Left renal cortex interstitium (tissue), 4 donors: Measurements from ENCODE around the gene CTDSP2. TPM values are rescaled to one million over a fixed set of nuclear protein-coding genes. Genes with fewer than 3 reads are reported as not detected.

Source experiments
- polyA plus RNA-seq, 4 donors: library from polyadenylated mRNA; unstranded; fragments of 120-200 nt; gene quantifications; one replicate each; pipeline ENCODE4 v1.2.1, GENCODE V29; 2013; ENCODE audit not compliant: insufficient read length in 4 of 4

CTDSP2 gene
- polyA plus RNA-seq, 4 donors, result 237 to 283 (median 255) TPM

Other genes starting within 250 kb of the CTDSP2 start
- 10 to 100 TPM; 47.7 to 75.1 (median 61.0) TPM for gene DTX3, start 241.9 kb downstream of the CTDSP2 start, polyA plus RNA-seq
- gene ARHGEF25, start 235.3 kb downstream of the CTDSP2 start, polyA plus RNA-seq, result 10 to 100 TPM; 29.2 to 38.3 (median 34.6) TPM
- 1 to 10 TPM in 1 of 4 donors, under 1 TPM in 3; 0.58 to 1.4 (median 0.76) TPM for gene B4GALNT1, start 213.5 kb downstream of the CTDSP2 start, polyA plus RNA-seq
- 100 to 1,000 TPM; 206 to 226 (median 209) TPM for gene OS9, start 152.6 kb downstream of the CTDSP2 start, polyA plus RNA-seq
- gene AGAP2, start 108.0 kb downstream of the CTDSP2 start, polyA plus RNA-seq, result 1 to 10 TPM; 1.1 to 1.8 (median 1.2) TPM
- gene TSPAN31, start 101.7 kb downstream of the CTDSP2 start, polyA plus RNA-seq, result 10 to 100 TPM; 83.5 to 98.6 (median 91.7) TPM
- 100 to 1,000 TPM; 205 to 270 (median 239) TPM for gene CDK4, start 94.4 kb downstream of the CTDSP2 start, polyA plus RNA-seq
- 10 to 100 TPM; 15.6 to 25.2 (median 19.7) TPM for gene MARCHF9, start 91.6 kb downstream of the CTDSP2 start, polyA plus RNA-seq
- 1 to 10 TPM in 3 of 4 donors, under 1 TPM in 1; 0.78 to 1.8 (median 1.3) TPM for gene CYP27B1, start 79.7 kb downstream of the CTDSP2 start, polyA plus RNA-seq
- gene METTL1, start 74.6 kb downstream of the CTDSP2 start, polyA plus RNA-seq, result 10 to 100 TPM; 28.4 to 32.0 (median 30.4) TPM
- 10 to 100 TPM in 3 of 4 donors, 1 to 10 TPM in 1; 9.1 to 13.5 (median 12.4) TPM for gene EEF1AKMT3, start 74.1 kb downstream of the CTDSP2 start, polyA plus RNA-seq
- 10 to 100 TPM; 34.6 to 52.1 (median 42.8) TPM for gene TSFM, start 63.9 kb downstream of the CTDSP2 start, polyA plus RNA-seq
- 10 to 100 TPM in 2 of 4 donors, 1 to 10 TPM in 2; 6.2 to 18.3 (median 10.5) TPM for gene AVIL, start 28.0 kb downstream of the CTDSP2 start, polyA plus RNA-seq
- 10 to 100 TPM in 2 of 4 donors, 1 to 10 TPM in 2; 8.4 to 13.7 (median 10.2) TPM for gene ATP23, start 94.8 kb upstream of the CTDSP2 start, polyA plus RNA-seq